GM21717 (cell line): Measurements from ENCODE around the gene NUP155.
"Not testable (repeated sequence)": the region's sequence is repeated elsewhere in the genome, so short reads cannot be mapped to it uniquely, and the experiment has no call there.

ENCODE experiments used
- ATAC-seq: cut with Tn5 transposase; IDR thresholded peaks from one replicate; pipeline ENCODE4 v1.9.1; 2021; ENCODE audit warnings: mild to moderate bottlenecking, moderate library complexity; ENCODE audit not compliant: unreplicated experiment

The NUP155 gene

GRCh38 chr5:37370864-37371726 lies at the start of gene NUP155:
Gene NUP155 (minus strand): TSS chr5:37371106. CDS start chr5:37370977, 129 bp downstream.
- peak; percentile 96 for ATAC-seq

GRCh38 chr5:37417347-37417746 lies 46.4 kb upstream of the NUP155 start:
- ATAC-seq = no peak

DNA sequence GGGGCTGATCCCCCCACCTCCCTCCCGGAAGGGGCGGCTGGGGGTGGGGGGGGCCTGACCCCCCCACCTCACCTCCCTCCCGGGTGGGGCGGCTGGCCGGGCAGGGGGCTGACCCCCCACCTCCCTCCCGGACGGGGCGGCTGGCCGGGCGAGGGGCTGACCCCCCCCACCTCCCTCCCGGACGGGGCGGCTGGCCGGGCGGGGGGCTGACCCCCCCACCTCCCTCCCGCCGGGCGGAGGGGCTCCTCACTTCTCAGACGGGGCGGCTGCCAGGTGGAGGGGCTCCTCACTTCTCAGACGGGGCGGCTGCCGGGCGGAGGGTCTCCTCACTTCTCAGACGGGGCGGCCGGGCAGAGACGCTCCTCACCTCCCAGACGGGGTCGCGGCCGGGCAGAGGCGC lies 44.5 kb upstream of the NUP155 start:
- ATAC-seq = not testable (repeated sequence)

GRCh38 chr5:37412515-37412914 lies 41.6 kb upstream of the NUP155 start:
- ATAC-seq = no peak

DNA sequence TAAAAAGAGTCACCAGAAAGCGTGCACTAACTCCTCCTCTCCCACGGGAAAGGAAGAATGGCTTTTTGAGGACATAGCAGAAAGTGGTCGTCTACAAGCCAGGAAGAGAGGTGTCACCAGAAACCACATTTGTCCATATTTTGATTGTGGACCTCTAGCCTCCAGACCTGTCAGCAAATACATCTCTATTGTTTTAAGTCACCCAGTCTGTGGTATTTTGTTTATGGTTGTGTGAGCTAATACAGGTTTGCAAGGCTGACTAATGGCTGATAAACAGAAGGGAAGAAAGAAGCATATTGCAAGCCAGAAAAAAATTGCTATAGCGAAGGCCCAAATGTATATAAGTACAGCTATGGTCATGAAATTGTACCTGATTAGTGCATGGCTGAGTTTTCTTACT lies 29.6 kb upstream of the NUP155 start:
- ATAC-seq = no peak

DNA sequence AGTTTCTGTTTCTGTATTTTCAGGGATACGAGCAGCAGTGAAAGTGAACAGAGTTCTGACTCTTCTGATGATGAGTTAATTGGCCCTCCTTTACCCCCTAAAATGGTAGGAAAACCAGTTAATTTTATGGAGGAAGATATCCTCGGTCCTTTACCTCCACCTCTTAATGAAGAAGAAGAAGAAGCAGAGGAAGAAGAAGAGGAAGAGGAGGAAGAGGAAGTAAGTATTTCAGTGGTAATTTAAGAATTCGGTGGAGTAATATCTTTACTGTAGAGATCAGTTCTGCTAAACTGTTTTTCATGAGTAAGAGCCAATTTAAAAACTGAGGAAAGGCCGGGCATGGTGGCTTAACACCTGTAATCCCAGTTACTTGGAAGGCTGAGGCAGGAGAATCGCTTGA lies 25.4 kb upstream of the NUP155 start:
- no peak for ATAC-seq

GRCh38 chr5:37391591-37391990 lies 20.7 kb upstream of the NUP155 start:
- ATAC-seq = no peak

GRCh38 chr5:37379100-37379628 lies 8.3 kb upstream of the NUP155 start, which contains the start of gene WDR70:
Gene WDR70 (plus strand): TSS chr5:37379318. CDS start chr5:37379368, 50 bp downstream.
- peak; percentile 99 for ATAC-seq

GRCh38 chr5:37378066-37378465 lies 7.2 kb upstream of the NUP155 start:
- ATAC-seq = not testable (repeated sequence)

GRCh38 chr5:37375091-37375490 lies 4.2 kb upstream of the NUP155 start:
- no peak for ATAC-seq

DNA sequence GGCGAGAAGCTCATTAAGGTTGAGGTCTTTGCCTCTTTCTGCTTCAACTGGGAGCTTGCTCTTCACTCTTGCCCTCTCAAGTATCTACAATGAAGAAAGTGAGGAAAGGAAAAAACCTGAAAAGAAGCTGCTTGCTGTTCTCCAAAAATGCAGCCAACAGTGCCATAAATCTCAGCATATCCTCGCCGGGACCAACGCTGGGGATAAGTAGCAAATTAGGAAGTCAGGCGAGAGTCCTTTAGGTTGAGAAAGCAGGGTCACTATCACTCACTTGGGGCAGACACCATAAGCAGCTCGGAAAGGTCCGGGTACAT lies 399 bp downstream of the NUP155 start:
- ATAC-seq = peak; percentile 42

- no peak for ATAC-seq
These were observed 15.7 kb downstream of the NUP155 start for GRCh38 chr5:37355161-37355560.

GRCh38 chr5:37342741-37343140 lies 28.2 kb downstream of the NUP155 start:
- ATAC-seq = not testable (repeated sequence)

- not testable (repeated sequence) for ATAC-seq
These were observed 36.2 kb downstream of the NUP155 start for GRCh38 chr5:37334754-37335153.

GRCh38 chr5:37326536-37326935 lies 44.4 kb downstream of the NUP155 start:
- no peak for ATAC-seq

- ATAC-seq = no peak
These were observed 47.3 kb downstream of the NUP155 start for GRCh38 chr5:37323607-37324006.

- ATAC-seq = no peak
These were observed 51.7 kb downstream of the NUP155 start for GRCh38 chr5:37319037-37319782.

DNA sequence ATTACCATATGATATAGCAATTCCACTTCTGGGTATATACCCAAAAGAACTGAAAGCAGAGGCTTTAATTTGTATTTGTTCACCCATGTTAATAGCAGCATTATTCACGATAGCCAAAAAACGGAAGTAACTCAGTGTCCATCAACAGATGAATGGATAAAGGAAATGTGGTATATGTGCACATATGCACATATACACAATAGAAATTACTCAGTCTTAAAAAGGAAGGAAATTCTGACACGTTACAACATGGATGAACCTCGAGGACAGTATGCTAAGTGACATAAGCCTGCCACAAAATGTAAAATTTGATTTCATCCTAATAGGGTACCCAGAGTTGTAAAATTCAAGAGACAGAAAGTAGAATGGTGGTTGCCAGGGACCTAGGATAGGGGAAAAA lies 54.9 kb downstream of the NUP155 start:
- no peak for ATAC-seq

DNA sequence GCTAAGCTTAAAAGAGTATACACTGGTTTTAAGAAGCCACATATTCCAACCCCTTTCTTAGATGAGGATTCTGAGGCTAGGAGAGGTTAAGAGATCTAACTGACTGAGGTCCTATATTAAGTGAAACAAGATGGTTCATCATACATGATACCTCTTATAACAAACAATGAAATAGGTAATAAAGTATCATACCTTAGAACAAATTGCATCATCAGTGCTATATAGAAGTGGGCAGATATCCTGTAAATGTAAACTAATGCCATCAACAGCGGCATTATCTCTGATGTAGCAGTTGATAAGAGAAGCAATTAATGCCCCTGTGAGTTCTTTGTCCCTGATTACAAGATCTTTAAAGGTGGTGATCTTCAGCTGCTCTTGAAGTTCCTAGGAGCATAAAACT lies 60.5 kb downstream of the NUP155 start:
- ATAC-seq = no peak

DNA sequence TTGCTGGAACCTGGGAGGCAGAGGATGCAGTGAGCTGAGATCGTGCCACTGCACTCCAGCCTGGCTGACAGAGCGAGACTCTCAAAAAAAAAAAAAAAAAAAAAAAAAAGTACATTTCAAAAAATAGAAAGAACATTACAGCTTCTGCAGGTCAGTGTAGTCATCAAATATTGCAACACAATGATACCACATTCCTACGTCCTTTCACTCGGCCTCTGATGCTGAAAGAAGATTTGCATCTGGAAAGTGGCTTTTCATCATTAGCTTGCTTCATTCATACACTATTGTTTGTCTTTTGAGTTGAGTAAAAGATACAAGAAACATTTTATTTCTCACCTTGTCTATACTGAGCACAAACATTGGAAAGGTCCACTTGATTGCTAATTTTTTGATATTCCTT lies 62.1 kb downstream of the NUP155 start:
- ATAC-seq = no peak

- no peak for ATAC-seq
These were observed 66.0 kb downstream of the NUP155 start for GRCh38 chr5:37304888-37305287.

DNA sequence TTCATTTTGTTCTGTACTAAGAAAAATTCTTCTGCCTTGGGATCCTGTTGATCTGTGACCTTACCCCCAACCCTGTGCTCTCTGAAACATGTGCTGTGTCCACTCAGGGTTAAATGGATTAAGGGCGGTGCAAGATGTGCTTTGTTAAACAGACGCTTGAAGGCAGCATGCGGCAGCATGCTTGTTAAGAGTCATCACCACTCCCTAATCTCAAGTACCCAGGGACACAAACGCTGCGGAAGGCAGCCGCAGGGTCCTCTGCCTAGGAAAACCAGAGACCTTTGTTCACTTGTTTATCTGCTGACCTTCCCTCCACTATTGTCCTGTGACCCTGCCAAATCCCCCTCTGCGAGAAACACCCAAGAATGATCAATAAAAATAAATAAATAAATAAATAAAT lies 74.6 kb downstream of the NUP155 start:
- ATAC-seq = not testable (repeated sequence)
